ENCODE measurements around the gene GALNT8.

DNA sequence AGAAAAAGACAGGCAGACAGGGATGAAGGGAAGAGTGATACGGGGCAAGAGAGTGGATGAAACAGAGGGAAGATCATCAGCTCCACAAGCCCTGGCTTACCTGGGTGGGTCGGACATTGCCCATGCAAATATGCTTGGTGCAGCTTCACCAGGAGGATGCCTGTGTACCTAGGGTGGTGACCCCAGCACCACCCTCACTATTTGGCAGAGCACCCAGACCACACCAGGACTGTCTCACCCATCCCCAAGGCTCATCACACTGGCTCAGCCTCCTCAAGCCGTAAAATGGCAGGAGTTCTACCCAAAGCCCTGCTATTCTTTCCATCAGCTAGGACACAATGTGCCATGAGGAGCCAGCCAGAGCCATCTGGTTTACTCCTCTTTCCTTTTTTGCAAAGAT is 3.0 kb downstream of the GALNT8 start:
- TF ChIP-seq EZH2 (IDR thresholded peaks at IDR 0.05; ENCODE audit: borderline replicate concordance, low read depth, low read length, severe bottlenecking) (no peak), CTCF (IDR thresholded peaks at IDR 0.05; ENCODE audit: borderline replicate concordance, extremely low read depth, low read length, poor library complexity, severe bottlenecking) (no peak)

Data from DND-41 (cell line).